ENCODE data around the gene KCNG1. TPM values are rescaled to one million over a fixed set of nuclear protein-coding genes. Genes with fewer than 3 reads are reported as not detected.

Gene KCNG1
- polyA plus RNA-seq, 1 donor from 2014 or later = 1.7 TPM

- no peak overlapping the region for H3K4me2 ChIP-seq (ENCODE audit: low read length)
- no peak overlapping the region for H2AFZ ChIP-seq (ENCODE audit: low read depth, low read length)
- H3K4me3 ChIP-seq (ENCODE audit: low read length) = no peak overlapping the region
- no peaks in the 10 kb centered on the region for H3K36me3 ChIP-seq (ENCODE audit: insufficient read depth, low read length)
- H4K20me1 ChIP-seq (ENCODE audit: insufficient read depth) = no peaks in the 10 kb centered on the region
- no peaks in the 10 kb centered on the region for H3K9me2 ChIP-seq (ENCODE audit: insufficient read depth, low read length)
- H3F3A ChIP-seq (ENCODE audit: insufficient read depth, low read length, poor library complexity, severe bottlenecking) = no peaks in the 10 kb centered on the region
- H3K9me3 ChIP-seq (ENCODE audit: low read length) = no peaks in the 10 kb centered on the region
- H3K27ac ChIP-seq (ENCODE audit: low read length) = no peak overlapping the region
- H3K9ac ChIP-seq (ENCODE audit: low read length) = no peak overlapping the region
- no peaks in the 10 kb centered on the region for H3K79me2 ChIP-seq (replicated peaks; ENCODE audit: insufficient read depth, low read length)
- TF ChIP-seq MXI1 (conservative IDR thresholded peaks at IDR 0.05; ENCODE audit: poor library complexity, severe bottlenecking) (no peak), REST (IDR thresholded peaks at IDR 0.05; ENCODE audit: borderline replicate concordance) (no peak), POLR2AphosphoS5 (IDR thresholded peaks at IDR 0.05) (no peak), EP300 (conservative IDR thresholded peaks at IDR 0.05; ENCODE audit: poor library complexity, severe bottlenecking) (no peak), RAD21 (conservative IDR thresholded peaks at IDR 0.05) (no peak), TAF1 (IDR thresholded peaks at IDR 0.05; ENCODE audit: low read depth) (no peak), SMC3 (conservative IDR thresholded peaks at IDR 0.05; ENCODE audit: poor library complexity) (no peak), EZH2 (IDR thresholded peaks at IDR 0.05; ENCODE audit: borderline replicate concordance, insufficient read depth, low read length, poor library complexity, severe bottlenecking) (no peak)
- TF ChIP-seq, protein P1, sequence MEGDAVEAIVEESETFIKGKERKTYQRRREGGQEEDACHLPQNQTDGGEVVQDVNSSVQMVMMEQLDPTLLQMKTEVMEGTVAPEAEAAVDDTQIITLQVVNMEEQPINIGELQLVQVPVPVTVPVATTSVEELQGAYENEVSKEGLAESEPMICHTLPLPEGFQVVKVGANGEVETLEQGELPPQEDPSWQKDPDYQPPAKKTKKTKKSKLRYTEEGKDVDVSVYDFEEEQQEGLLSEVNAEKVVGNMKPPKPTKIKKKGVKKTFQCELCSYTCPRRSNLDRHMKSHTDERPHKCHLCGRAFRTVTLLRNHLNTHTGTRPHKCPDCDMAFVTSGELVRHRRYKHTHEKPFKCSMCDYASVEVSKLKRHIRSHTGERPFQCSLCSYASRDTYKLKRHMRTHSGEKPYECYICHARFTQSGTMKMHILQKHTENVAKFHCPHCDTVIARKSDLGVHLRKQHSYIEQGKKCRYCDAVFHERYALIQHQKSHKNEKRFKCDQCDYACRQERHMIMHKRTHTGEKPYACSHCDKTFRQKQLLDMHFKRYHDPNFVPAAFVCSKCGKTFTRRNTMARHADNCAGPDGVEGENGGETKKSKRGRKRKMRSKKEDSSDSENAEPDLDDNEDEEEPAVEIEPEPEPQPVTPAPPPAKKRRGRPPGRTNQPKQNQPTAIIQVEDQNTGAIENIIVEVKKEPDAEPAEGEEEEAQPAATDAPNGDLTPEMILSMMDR (IDR thresholded peaks at IDR 0.05; ENCODE audit: poor library complexity, severe bottlenecking) = no peak
- peaks cover 21% of the 10 kb centered on the region for H3K27me3 ChIP-seq (ENCODE audit: insufficient read depth, low read depth, low read length)
These were observed 6.6 kb upstream of the KCNG1 start for GRCh38 chr20:51029556-51029955.

DNA sequence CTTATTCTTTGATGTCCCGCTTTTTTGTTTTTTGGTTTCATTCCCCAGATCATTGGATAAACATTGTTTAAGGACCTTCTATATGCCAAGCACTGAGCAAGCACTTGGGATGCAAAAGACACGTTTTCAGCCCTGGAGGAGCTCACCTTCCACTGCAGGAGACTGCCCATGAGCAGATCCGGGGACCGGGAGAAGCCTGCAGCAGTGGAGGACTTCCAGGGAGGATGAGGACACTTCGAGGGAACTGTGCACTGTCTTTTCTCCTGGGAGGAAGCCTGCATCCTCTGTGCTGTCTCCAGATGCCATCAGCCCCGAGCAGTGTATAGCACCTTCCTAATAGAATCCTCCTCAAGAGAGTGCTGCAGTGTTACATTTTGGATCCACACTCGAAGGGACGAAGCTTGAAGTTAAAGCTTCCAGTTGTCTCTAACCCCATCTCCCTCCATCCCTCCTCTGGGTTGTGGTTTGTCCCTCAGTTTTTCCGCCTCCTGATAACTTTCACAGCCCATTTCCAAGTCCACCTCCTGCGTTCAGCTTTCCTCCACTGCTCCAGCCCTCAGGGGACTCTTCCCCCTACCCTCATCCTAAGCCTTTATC, 5.8 kb upstream of the KCNG1 start:
- no peak overlapping the region for H2AFZ ChIP-seq (ENCODE audit: low read depth, low read length)
- TF ChIP-seq RAD21 (conservative IDR thresholded peaks at IDR 0.05) = peak; percentile 16
- no peak for TF ChIP-seq REST (IDR thresholded peaks at IDR 0.05; ENCODE audit: borderline replicate concordance)
- TF ChIP-seq TAF1 (IDR thresholded peaks at IDR 0.05; ENCODE audit: low read depth) = no peak
- H3K27ac ChIP-seq (ENCODE audit: low read length) = no peak overlapping the region

More for the DNA sequence above, 5.8 kb upstream of the KCNG1 start:
- Histone ChIP-seq H3K79me2 (replicated peaks; ENCODE audit: insufficient read depth, low read length) (no peaks in the 10 kb centered on the region), H3K9me2 (ENCODE audit: insufficient read depth, low read length) (no peaks in the 10 kb centered on the region), H3K9ac (ENCODE audit: low read length) (no peak overlapping the region), H3K27me3 (ENCODE audit: insufficient read depth, low read depth, low read length) (peaks cover 29% of the 10 kb centered on the region), H3F3A (ENCODE audit: insufficient read depth, low read length, poor library complexity, severe bottlenecking) (no peaks in the 10 kb centered on the region), H4K20me1 (ENCODE audit: insufficient read depth) (no peaks in the 10 kb centered on the region), H3K4me2 (ENCODE audit: low read length) (no peak overlapping the region), H3K9me3 (ENCODE audit: low read length) (no peaks in the 10 kb centered on the region), H3K36me3 (ENCODE audit: insufficient read depth, low read length) (no peaks in the 10 kb centered on the region), H3K4me3 (ENCODE audit: low read length) (no peak overlapping the region)

Measured in neural cell (in vitro differentiated cells).